GM10248 (cell line): ENCODE data around the gene PSMD5.
"Not testable (repeated sequence)": the region's sequence is repeated elsewhere in the genome, so short reads cannot be mapped to it uniquely, and the experiment has no call there.

Source experiments
- CTCF ChIA-PET: fragments of 300-600 bp; sonication (Branson Sonifier 250); formaldehyde crosslinking; extraction: SDS; loops from one replicate; lab custom pipeline; 2021; ENCODE audit warnings: antibody characterized with exemption; lab: Yijun Ruan, JAX
- POLR2A ChIA-PET: fragments of 350-650 bp; sonication (Branson Sonifier 250); formaldehyde crosslinking; extraction: SDS; loops from one replicate; lab custom pipeline; 2020; ENCODE audit warnings: antibody characterized with exemption; lab: Yijun Ruan, JAX
- DNase-seq: peaks from one replicate; pipeline ENCODE4 v3.0.0; 2012; ENCODE audit errors: extremely low spot score
- CTCF ChIP-seq: IDR thresholded peaks from 2 replicates; pipeline ENCODE4 v1.5.1; 2012; ENCODE audit warnings: mild to moderate bottlenecking, low read depth; ENCODE audit errors: extremely low read depth, missing control alignments, control extremely low read depth

Gene PSMD5

GRCh38 chr9:120808931-120809330 lies 33.8 kb downstream of the PSMD5 start:
- DNase-seq, result no peak
- TF ChIP-seq CTCF, result no peak
- CTCF ChIA-PET, result no interaction called here
- POLR2A ChIA-PET, result no interaction called here

GRCh38 chr9:120807607-120808379 lies 34.9 kb downstream of the PSMD5 start:
- ChIA-PET CTCF (no interaction called here), POLR2A (no interaction called here)
- DNase-seq, result no peak
- no peak for TF ChIP-seq CTCF

GRCh38 chr9:120804784-120805363 lies 37.8 kb downstream of the PSMD5 start:
- POLR2A ChIA-PET, CTCF ChIA-PET, DNase-seq: not testable (repeated sequence)

- no peak for DNase-seq
- TF ChIP-seq CTCF, result no peak
- ChIA-PET CTCF (interaction anchor here (1.0 to 1.5 kb wide), 4 partner anchors 8 to 43 kb away, joined by 3 to 4 read pairs (median 3); partner anchors contain the start of gene FBXW2), POLR2A (no interaction called here)
These were observed 41.3 kb downstream of the PSMD5 start for GRCh38 chr9:120801441-120801840.

- ChIA-PET POLR2A (interaction anchor here (1.0 to 1.4 kb wide), 2 partner anchors 13 to 136 kb away, joined by 3 to 4 read pairs; no protein-coding TSS in a partner anchor), CTCF (interaction anchor here (0.7 to 2.4 kb wide), 4 partner anchors 9 to 136 kb away, joined by 3 to 6 read pairs (median 4); no protein-coding TSS in a partner anchor)
- TF ChIP-seq CTCF, result no peak
- DNase-seq, result peak; percentile 95
These were observed 49.6 kb downstream of the PSMD5 start, which contains the start of gene FBXW2 for GRCh38 chr9:120792898-120793765. Gene FBXW2 (minus strand): TSS chr9:120793416. CDS start chr9:120788258, 5,158 bp downstream.

- POLR2A ChIA-PET, result interaction anchor here (0.5 kb wide), 1 partner anchor 43 kb away, joined by 3 read pairs; no protein-coding TSS in a partner anchor
- CTCF ChIA-PET, result interaction anchor here (1.0 to 1.6 kb wide), 3 partner anchors 11 to 269 kb away, joined by 3 to 4 read pairs (median 3); no protein-coding TSS in a partner anchor
These were observed 51.6 kb downstream of the PSMD5 start for GRCh38 chr9:120791161-120791560.

More at GRCh38 chr9:120791161-120791560, 51.6 kb downstream of the PSMD5 start:
- no peak for DNase-seq
- TF ChIP-seq CTCF, result no peak
